ENCODE data around the gene SCO2.

SCO2 gene

GRCh38 chr22:50488886-50489285, 36.5 kb downstream of the SCO2 start:
- H3K9ac ChIP-seq (ENCODE audit: low read length) = no peak overlapping the region
- no peak overlapping the region for H3K4me3 ChIP-seq (ENCODE audit: low read length)
- H3K27me3 ChIP-seq (ENCODE audit: control insufficient read depth, insufficient read depth, low read length) = peaks cover 13% of the 10 kb centered on the region
- no peaks in the 10 kb centered on the region for H3K36me3 ChIP-seq (ENCODE audit: control insufficient read depth, insufficient read depth, low read length)
- no peaks in the 10 kb centered on the region for H3K9me3 ChIP-seq (ENCODE audit: control insufficient read depth, low read length)
- peaks cover 16% of the 10 kb centered on the region for H3K4me1 ChIP-seq (ENCODE audit: control insufficient read depth, insufficient read depth, low read length)

GRCh38 chr22:50488006-50488677, 37.3 kb downstream of the SCO2 start:
- H3K4me1 ChIP-seq (ENCODE audit: control insufficient read depth, insufficient read depth, low read length) = peaks cover 22% of the 10 kb centered on the region
- no peaks in the 10 kb centered on the region for H3K36me3 ChIP-seq (ENCODE audit: control insufficient read depth, insufficient read depth, low read length)
- H3K9me3 ChIP-seq (ENCODE audit: control insufficient read depth, low read length) = no peaks in the 10 kb centered on the region
- H3K4me3 ChIP-seq (ENCODE audit: low read length) = no peak overlapping the region
- H3K9ac ChIP-seq (ENCODE audit: low read length) = no peak overlapping the region
- H3K27me3 ChIP-seq (ENCODE audit: control insufficient read depth, insufficient read depth, low read length) = peaks cover 13% of the 10 kb centered on the region

GRCh38 chr22:50487290-50488005, 38.0 kb downstream of the SCO2 start:
- Histone ChIP-seq H3K27me3 (ENCODE audit: control insufficient read depth, insufficient read depth, low read length) (peaks cover 18% of the 10 kb centered on the region), H3K36me3 (ENCODE audit: control insufficient read depth, insufficient read depth, low read length) (no peaks in the 10 kb centered on the region), H3K4me1 (ENCODE audit: control insufficient read depth, insufficient read depth, low read length) (peaks cover 22% of the 10 kb centered on the region), H3K4me3 (ENCODE audit: low read length) (no peak overlapping the region), H3K9me3 (ENCODE audit: control insufficient read depth, low read length) (no peaks in the 10 kb centered on the region), H3K9ac (ENCODE audit: low read length) (no peak overlapping the region)

GRCh38 chr22:50486561-50487289, 38.7 kb downstream of the SCO2 start, which contains the start of gene MIOX:
TSS of gene MIOX (plus strand) at chr22:50486859. CDS start at chr22:50486898, 39 bp downstream.
- Histone ChIP-seq H3K27me3 (ENCODE audit: control insufficient read depth, insufficient read depth, low read length) (peaks cover 26% of the 10 kb centered on the region), H3K4me1 (ENCODE audit: control insufficient read depth, insufficient read depth, low read length) (peaks cover 28% of the 10 kb centered on the region), H3K36me3 (ENCODE audit: control insufficient read depth, insufficient read depth, low read length) (no peaks in the 10 kb centered on the region), H3K4me3 (ENCODE audit: low read length) (no peak within 1 kb of the TSS), H3K9me3 (ENCODE audit: control insufficient read depth, low read length) (no peaks in the 10 kb centered on the region), H3K9ac (ENCODE audit: low read length) (no peak within 1 kb of the TSS)

GRCh38 chr22:50485221-50486131, 39.9 kb downstream of the SCO2 start:
- Histone ChIP-seq H3K4me1 (ENCODE audit: control insufficient read depth, insufficient read depth, low read length) (peaks cover 28% of the 10 kb centered on the region), H3K9me3 (ENCODE audit: control insufficient read depth, low read length) (no peaks in the 10 kb centered on the region), H3K9ac (ENCODE audit: low read length) (no peak overlapping the region), H3K27me3 (ENCODE audit: control insufficient read depth, insufficient read depth, low read length) (peaks cover 34% of the 10 kb centered on the region), H3K4me3 (ENCODE audit: low read length) (no peak overlapping the region), H3K36me3 (ENCODE audit: control insufficient read depth, insufficient read depth, low read length) (no peaks in the 10 kb centered on the region)

- Histone ChIP-seq H3K4me3 (ENCODE audit: low read length) (no peak overlapping the region), H3K36me3 (ENCODE audit: control insufficient read depth, insufficient read depth, low read length) (no peaks in the 10 kb centered on the region), H3K27me3 (ENCODE audit: control insufficient read depth, insufficient read depth, low read length) (peaks cover 42% of the 10 kb centered on the region), H3K4me1 (ENCODE audit: control insufficient read depth, insufficient read depth, low read length) (peaks cover 28% of the 10 kb centered on the region), H3K9ac (ENCODE audit: low read length) (peak overlapping the region; percentile 17), H3K9me3 (ENCODE audit: control insufficient read depth, low read length) (no peaks in the 10 kb centered on the region)
Observed at GRCh38 chr22:50483977-50484853, 41.2 kb downstream of the SCO2 start.

- H3K4me1 ChIP-seq (ENCODE audit: control insufficient read depth, insufficient read depth, low read length) = peaks cover 28% of the 10 kb centered on the region
- no peaks in the 10 kb centered on the region for H3K9me3 ChIP-seq (ENCODE audit: control insufficient read depth, low read length)
- no peak overlapping the region for H3K4me3 ChIP-seq (ENCODE audit: low read length)
- H3K27me3 ChIP-seq (ENCODE audit: control insufficient read depth, insufficient read depth, low read length) = peaks cover 42% of the 10 kb centered on the region
- no peaks in the 10 kb centered on the region for H3K36me3 ChIP-seq (ENCODE audit: control insufficient read depth, insufficient read depth, low read length)
- no peak overlapping the region for H3K9ac ChIP-seq (ENCODE audit: low read length)
Observed at GRCh38 chr22:50483556-50483955, 41.8 kb downstream of the SCO2 start.

GRCh38 chr22:50483106-50483505, 42.3 kb downstream of the SCO2 start:
- no peak overlapping the region for H3K4me3 ChIP-seq (ENCODE audit: low read length)
- H3K27me3 ChIP-seq (ENCODE audit: control insufficient read depth, insufficient read depth, low read length) = peaks cover 42% of the 10 kb centered on the region
- H3K9ac ChIP-seq (ENCODE audit: low read length) = no peak overlapping the region
- H3K9me3 ChIP-seq (ENCODE audit: control insufficient read depth, low read length) = no peaks in the 10 kb centered on the region
- H3K4me1 ChIP-seq (ENCODE audit: control insufficient read depth, insufficient read depth, low read length) = peaks cover 28% of the 10 kb centered on the region
- H3K36me3 ChIP-seq (ENCODE audit: control insufficient read depth, insufficient read depth, low read length) = no peaks in the 10 kb centered on the region

GRCh38 chr22:50482107-50483074, 43.0 kb downstream of the SCO2 start:
- H3K4me1 ChIP-seq (ENCODE audit: control insufficient read depth, insufficient read depth, low read length) = peaks cover 28% of the 10 kb centered on the region
- no peaks in the 10 kb centered on the region for H3K9me3 ChIP-seq (ENCODE audit: control insufficient read depth, low read length)
- H3K4me3 ChIP-seq (ENCODE audit: low read length) = peak overlapping the region; percentile 41
- H3K9ac ChIP-seq (ENCODE audit: low read length) = peak overlapping the region; percentile 70
- peaks cover 37% of the 10 kb centered on the region for H3K27me3 ChIP-seq (ENCODE audit: control insufficient read depth, insufficient read depth, low read length)
- no peaks in the 10 kb centered on the region for H3K36me3 ChIP-seq (ENCODE audit: control insufficient read depth, insufficient read depth, low read length)

GRCh38 chr22:50481440-50482106, 43.8 kb downstream of the SCO2 start, which contains the start of gene ADM2:
TSS of gene ADM2 (plus strand) at chr22:50481543. CDS start at chr22:50481848, 305 bp downstream.
- Histone ChIP-seq H3K4me3 (ENCODE audit: low read length) (peak within 1 kb of the TSS; percentile 41), H3K27me3 (ENCODE audit: control insufficient read depth, insufficient read depth, low read length) (peaks cover 29% of the 10 kb centered on the region), H3K9me3 (ENCODE audit: control insufficient read depth, low read length) (no peaks in the 10 kb centered on the region), H3K4me1 (ENCODE audit: control insufficient read depth, insufficient read depth, low read length) (peaks cover 28% of the 10 kb centered on the region), H3K36me3 (ENCODE audit: control insufficient read depth, insufficient read depth, low read length) (no peaks in the 10 kb centered on the region), H3K9ac (ENCODE audit: low read length) (peak within 1 kb of the TSS; percentile 70)

All from mucosa of stomach (tissue), 1 donor.